Neural cell (in vitro differentiated cells): ENCODE results near the gene PYGB. TPM values are rescaled to one million over a fixed set of nuclear protein-coding genes. Genes with fewer than 3 reads are reported as not detected.

Source experiments
- H2AFZ ChIP-seq: fragments of 200-600, 300-800 bp; sonication (generic), shearing (Covaris generic); 2 replicates; pipeline ENCODE4 v1.6.0; 2014; ENCODE audit warnings: low read depth, mild to moderate bottlenecking, antibody characterized with exemption, low read length, moderate library complexity
- H3F3A ChIP-seq: fragments of 200-600 bp; shearing (Covaris generic); 2 replicates; pipeline ENCODE4 v1.6.1; 2016; ENCODE audit warnings: mild to moderate bottlenecking, moderate library complexity, mixed read lengths, antibody characterized with exemption, low read length; ENCODE audit not compliant: insufficient read depth, poor library complexity, severe bottlenecking
- H3K27ac ChIP-seq: fragments of 200-600, 300-800 bp; sonication (generic), shearing (Covaris generic); 2 replicates; pipeline ENCODE4 v1.5.1; 2014; ENCODE audit warnings: mild to moderate bottlenecking, low read length, moderate library complexity
- H3K27me3 ChIP-seq: fragments of 300-800, 200-600 bp; sonication (generic), shearing (Covaris generic); 2 replicates; pipeline ENCODE4 v1.6.0; 2014; ENCODE audit warnings: mild to moderate bottlenecking, low read depth, low read length, moderate library complexity; ENCODE audit not compliant: insufficient read depth
- H3K36me3 ChIP-seq: fragments of 300-800, 200-600 bp; sonication (generic), shearing (Covaris generic); 2 replicates; pipeline ENCODE4 v1.5.1; 2014; ENCODE audit warnings: mild to moderate bottlenecking, antibody characterized with exemption, low read length, moderate library complexity; ENCODE audit not compliant: insufficient read depth
- H3K4me2 ChIP-seq: fragments of 300-800, 200-600 bp; sonication (generic), shearing (Covaris generic); 2 replicates; pipeline ENCODE4 v1.6.0; 2014; ENCODE audit warnings: mild to moderate bottlenecking, low read length
- H3K4me3 ChIP-seq: fragments of 300-800, 200-600 bp; sonication (generic), shearing (Covaris generic); 2 replicates; pipeline ENCODE4 v1.5.1; 2014; ENCODE audit warnings: mild to moderate bottlenecking, low read length, moderate library complexity
- H3K79me2 ChIP-seq: fragments of 200-600 bp; shearing (Covaris generic); replicated peaks from 2 replicates; pipeline ENCODE4 v1.6.0; 2014; ENCODE audit warnings: mild to moderate bottlenecking, low read length, moderate library complexity; ENCODE audit not compliant: insufficient read depth
- H3K9ac ChIP-seq: fragments of 300-800, 200-600 bp; sonication (generic), shearing (Covaris generic); 2 replicates; pipeline ENCODE4 v1.6.1; 2016; ENCODE audit warnings: mild to moderate bottlenecking, low read length, mixed read lengths
- H3K9me2 ChIP-seq: fragments of 200-600 bp; shearing (Covaris generic); 2 replicates; pipeline ENCODE4 v1.6.1; 2016; ENCODE audit warnings: mild to moderate bottlenecking, low read length, mixed read lengths; ENCODE audit not compliant: insufficient read depth
- H3K9me3 ChIP-seq: fragments of 200-600, 300-800 bp; sonication (generic), shearing (Covaris generic); 2 replicates; pipeline ENCODE4 v1.6.1; 2016; ENCODE audit warnings: mild to moderate bottlenecking, mixed run types, low read length, moderate library complexity, mixed read lengths
- H4K20me1 ChIP-seq: fragments of 200-600 bp; shearing (Covaris generic); 2 replicates; pipeline ENCODE4 v1.6.1; 2016; ENCODE audit warnings: mild to moderate bottlenecking, mixed run types; ENCODE audit not compliant: insufficient read depth
- EP300 ChIP-seq: fragments of 450-650 bp; conservative IDR thresholded peaks from 2 replicates; pipeline ENCODE4 v1.6.1; 2014; ENCODE audit warnings: antibody characterized with exemption, mild to moderate bottlenecking, moderate library complexity; ENCODE audit not compliant: poor library complexity, severe bottlenecking
- EZH2 ChIP-seq: fragments of 200-600, 300-800 bp; shearing (Covaris generic), sonication (generic); IDR thresholded peaks from 2 replicates; pipeline ENCODE4 v1.6.1; 2014; ENCODE audit warnings: antibody characterized with exemption, low read length, borderline replicate concordance, mild to moderate bottlenecking; ENCODE audit not compliant: insufficient read depth, poor library complexity, severe bottlenecking
- MXI1 ChIP-seq: fragments of 450-650 bp; conservative IDR thresholded peaks from 2 replicates; pipeline ENCODE4 v1.6.1; 2014; ENCODE audit warnings: antibody characterized with exemption, mild to moderate bottlenecking; ENCODE audit not compliant: poor library complexity, severe bottlenecking
- POLR2AphosphoS5 ChIP-seq: IDR thresholded peaks from 2 replicates; pipeline ENCODE4 v1.6.1; 2012
- RAD21 ChIP-seq: fragments of 450-650 bp; conservative IDR thresholded peaks from 2 replicates; pipeline ENCODE4 v1.6.1; 2014; ENCODE audit warnings: antibody characterized with exemption, mild to moderate bottlenecking, moderate library complexity
- SMC3 ChIP-seq: fragments of 450-650 bp; conservative IDR thresholded peaks from 2 replicates; pipeline ENCODE4 v1.6.1; 2014; ENCODE audit warnings: antibody characterized with exemption, mild to moderate bottlenecking, moderate library complexity; ENCODE audit not compliant: poor library complexity
- TAF1 ChIP-seq: IDR thresholded peaks from 2 replicates; pipeline ENCODE4 v1.6.1; 2012; ENCODE audit warnings: low read depth
- polyA plus RNA-seq: library from polyadenylated mRNA; depleted of rRNA; stranded (reverse); fragments of >200 nt; gene quantifications from 2 replicates; pipeline ENCODE4 v1.2.3, GENCODE V29; 2014
- TF ChIP-seq, protein P1 (sequence below): fragments of 450-650 bp; IDR thresholded peaks from 2 replicates; pipeline ENCODE4 v1.5.1; 2014; ENCODE audit warnings: antibody characterized with exemption, mild to moderate bottlenecking, moderate library complexity; ENCODE audit not compliant: poor library complexity, severe bottlenecking
- TF ChIP-seq, protein P2 (sequence below): IDR thresholded peaks from 2 replicates; pipeline ENCODE4 v1.6.1; 2012; ENCODE audit warnings: borderline replicate concordance

Gene PYGB
- polyA plus RNA-seq, 1 donor from 2014 or later = 70.5 TPM

GRCh38 chr20:25344634-25345033, 96.7 kb downstream of the PYGB start:
- H3K4me2 ChIP-seq = no peak overlapping the region
- TF ChIP-seq RAD21 (no peak), MXI1 (no peak), EZH2 (no peak), SMC3 (no peak), TAF1 (no peak), EP300 (no peak), POLR2AphosphoS5 (no peak)
- TF ChIP-seq, protein P1, sequence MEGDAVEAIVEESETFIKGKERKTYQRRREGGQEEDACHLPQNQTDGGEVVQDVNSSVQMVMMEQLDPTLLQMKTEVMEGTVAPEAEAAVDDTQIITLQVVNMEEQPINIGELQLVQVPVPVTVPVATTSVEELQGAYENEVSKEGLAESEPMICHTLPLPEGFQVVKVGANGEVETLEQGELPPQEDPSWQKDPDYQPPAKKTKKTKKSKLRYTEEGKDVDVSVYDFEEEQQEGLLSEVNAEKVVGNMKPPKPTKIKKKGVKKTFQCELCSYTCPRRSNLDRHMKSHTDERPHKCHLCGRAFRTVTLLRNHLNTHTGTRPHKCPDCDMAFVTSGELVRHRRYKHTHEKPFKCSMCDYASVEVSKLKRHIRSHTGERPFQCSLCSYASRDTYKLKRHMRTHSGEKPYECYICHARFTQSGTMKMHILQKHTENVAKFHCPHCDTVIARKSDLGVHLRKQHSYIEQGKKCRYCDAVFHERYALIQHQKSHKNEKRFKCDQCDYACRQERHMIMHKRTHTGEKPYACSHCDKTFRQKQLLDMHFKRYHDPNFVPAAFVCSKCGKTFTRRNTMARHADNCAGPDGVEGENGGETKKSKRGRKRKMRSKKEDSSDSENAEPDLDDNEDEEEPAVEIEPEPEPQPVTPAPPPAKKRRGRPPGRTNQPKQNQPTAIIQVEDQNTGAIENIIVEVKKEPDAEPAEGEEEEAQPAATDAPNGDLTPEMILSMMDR = no peak
- TF ChIP-seq, protein P2, sequence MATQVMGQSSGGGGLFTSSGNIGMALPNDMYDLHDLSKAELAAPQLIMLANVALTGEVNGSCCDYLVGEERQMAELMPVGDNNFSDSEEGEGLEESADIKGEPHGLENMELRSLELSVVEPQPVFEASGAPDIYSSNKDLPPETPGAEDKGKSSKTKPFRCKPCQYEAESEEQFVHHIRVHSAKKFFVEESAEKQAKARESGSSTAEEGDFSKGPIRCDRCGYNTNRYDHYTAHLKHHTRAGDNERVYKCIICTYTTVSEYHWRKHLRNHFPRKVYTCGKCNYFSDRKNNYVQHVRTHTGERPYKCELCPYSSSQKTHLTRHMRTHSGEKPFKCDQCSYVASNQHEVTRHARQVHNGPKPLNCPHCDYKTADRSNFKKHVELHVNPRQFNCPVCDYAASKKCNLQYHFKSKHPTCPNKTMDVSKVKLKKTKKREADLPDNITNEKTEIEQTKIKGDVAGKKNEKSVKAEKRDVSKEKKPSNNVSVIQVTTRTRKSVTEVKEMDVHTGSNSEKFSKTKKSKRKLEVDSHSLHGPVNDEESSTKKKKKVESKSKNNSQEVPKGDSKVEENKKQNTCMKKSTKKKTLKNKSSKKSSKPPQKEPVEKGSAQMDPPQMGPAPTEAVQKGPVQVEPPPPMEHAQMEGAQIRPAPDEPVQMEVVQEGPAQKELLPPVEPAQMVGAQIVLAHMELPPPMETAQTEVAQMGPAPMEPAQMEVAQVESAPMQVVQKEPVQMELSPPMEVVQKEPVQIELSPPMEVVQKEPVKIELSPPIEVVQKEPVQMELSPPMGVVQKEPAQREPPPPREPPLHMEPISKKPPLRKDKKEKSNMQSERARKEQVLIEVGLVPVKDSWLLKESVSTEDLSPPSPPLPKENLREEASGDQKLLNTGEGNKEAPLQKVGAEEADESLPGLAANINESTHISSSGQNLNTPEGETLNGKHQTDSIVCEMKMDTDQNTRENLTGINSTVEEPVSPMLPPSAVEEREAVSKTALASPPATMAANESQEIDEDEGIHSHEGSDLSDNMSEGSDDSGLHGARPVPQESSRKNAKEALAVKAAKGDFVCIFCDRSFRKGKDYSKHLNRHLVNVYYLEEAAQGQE = no peak
- H3K9ac ChIP-seq = no peak overlapping the region
- H3K36me3 ChIP-seq = no peaks in the 10 kb centered on the region
- H3K4me3 ChIP-seq = no peak overlapping the region
- H3K9me2 ChIP-seq = no peaks in the 10 kb centered on the region
- no peaks in the 10 kb centered on the region for H3F3A ChIP-seq
- no peak overlapping the region for H3K27ac ChIP-seq
- no peaks in the 10 kb centered on the region for H3K9me3 ChIP-seq
- H2AFZ ChIP-seq = no peak overlapping the region
- no peaks in the 10 kb centered on the region for H4K20me1 ChIP-seq
- peaks cover 14% of the 10 kb centered on the region for H3K79me2 ChIP-seq
- no peaks in the 10 kb centered on the region for H3K27me3 ChIP-seq

DNA sequence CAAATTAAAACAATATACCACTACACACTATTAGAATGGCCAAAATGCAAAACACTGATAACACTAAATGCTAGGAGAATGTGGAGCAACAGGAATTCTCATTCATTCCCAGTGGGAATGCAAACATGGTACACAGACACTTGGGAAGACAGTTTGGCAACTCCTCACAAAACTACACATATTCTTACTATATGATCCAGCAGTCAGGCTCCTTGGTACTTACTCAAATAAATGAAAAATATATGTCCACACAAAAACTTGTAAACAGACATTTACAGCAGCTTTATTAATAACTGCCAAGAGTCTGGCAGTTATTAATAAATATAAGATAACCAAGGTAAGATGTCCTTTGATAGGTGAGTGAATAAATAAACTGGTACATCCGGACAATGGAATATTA, 97.8 kb downstream of the PYGB start:
- H4K20me1 ChIP-seq = no peaks in the 10 kb centered on the region
- no peak overlapping the region for H3K27ac ChIP-seq
- H3K79me2 ChIP-seq = peaks cover 14% of the 10 kb centered on the region
- H3K27me3 ChIP-seq = no peaks in the 10 kb centered on the region
- H3K36me3 ChIP-seq = no peaks in the 10 kb centered on the region
- no peaks in the 10 kb centered on the region for H3K9me3 ChIP-seq
- H3K4me3 ChIP-seq = no peak overlapping the region
- no peak overlapping the region for H3K4me2 ChIP-seq
- H3K9me2 ChIP-seq = no peaks in the 10 kb centered on the region
- H3F3A ChIP-seq = no peaks in the 10 kb centered on the region
- H3K9ac ChIP-seq = no peak overlapping the region
- H2AFZ ChIP-seq = no peak overlapping the region
- TF ChIP-seq RAD21 = no peak
- TF ChIP-seq EZH2 = no peak
- no peak for TF ChIP-seq SMC3
- no peak for TF ChIP-seq TAF1
- no peak for TF ChIP-seq MXI1
- no peak for TF ChIP-seq EP300
- TF ChIP-seq, protein P2 = no peak
- no peak for TF ChIP-seq POLR2AphosphoS5
- TF ChIP-seq, protein P1 = no peak
